Measurements from ENCODE around the gene C1orf53. TPM values are rescaled to one million over a fixed set of nuclear protein-coding genes. Genes with fewer than 3 reads are reported as not detected.
"Not testable (repeated sequence)": the region's sequence is repeated elsewhere in the genome, so short reads cannot be mapped to it uniquely, and the experiment has no call there.

C1orf53 gene
- total RNA-seq, 4 donors from 2014 or later: 7.1 to 11.6 (median 10.7) TPM; not detected in 1

- Histone ChIP-seq H3K36me3 (no peaks in the 10 kb centered on the region), H3K4me1 (no peaks in the 10 kb centered on the region), H3K4me3 (replicated peaks in 1 of 3) (no peak overlapping the region), H3K27me3 (no peaks in the 10 kb centered on the region), H3K27ac (no peak overlapping the region), H3K9me3 (no peaks in the 10 kb centered on the region)
- no peak for TF ChIP-seq POLR2A (IDR thresholded peaks at IDR 0.05)
- TF ChIP-seq, protein P1, sequence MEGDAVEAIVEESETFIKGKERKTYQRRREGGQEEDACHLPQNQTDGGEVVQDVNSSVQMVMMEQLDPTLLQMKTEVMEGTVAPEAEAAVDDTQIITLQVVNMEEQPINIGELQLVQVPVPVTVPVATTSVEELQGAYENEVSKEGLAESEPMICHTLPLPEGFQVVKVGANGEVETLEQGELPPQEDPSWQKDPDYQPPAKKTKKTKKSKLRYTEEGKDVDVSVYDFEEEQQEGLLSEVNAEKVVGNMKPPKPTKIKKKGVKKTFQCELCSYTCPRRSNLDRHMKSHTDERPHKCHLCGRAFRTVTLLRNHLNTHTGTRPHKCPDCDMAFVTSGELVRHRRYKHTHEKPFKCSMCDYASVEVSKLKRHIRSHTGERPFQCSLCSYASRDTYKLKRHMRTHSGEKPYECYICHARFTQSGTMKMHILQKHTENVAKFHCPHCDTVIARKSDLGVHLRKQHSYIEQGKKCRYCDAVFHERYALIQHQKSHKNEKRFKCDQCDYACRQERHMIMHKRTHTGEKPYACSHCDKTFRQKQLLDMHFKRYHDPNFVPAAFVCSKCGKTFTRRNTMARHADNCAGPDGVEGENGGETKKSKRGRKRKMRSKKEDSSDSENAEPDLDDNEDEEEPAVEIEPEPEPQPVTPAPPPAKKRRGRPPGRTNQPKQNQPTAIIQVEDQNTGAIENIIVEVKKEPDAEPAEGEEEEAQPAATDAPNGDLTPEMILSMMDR (IDR thresholded peaks at IDR 0.05): no peak
- 87 to 92% methylated on average over 2 of the region's 2 CpGs for WGBS, 2 donors
- intact Hi-C loops (cut with DNase I): no loop called here
- no peak for DNase-seq
Observed at GRCh38 chr1:197942042-197942441, 39.6 kb downstream of the C1orf53 start.

DNA sequence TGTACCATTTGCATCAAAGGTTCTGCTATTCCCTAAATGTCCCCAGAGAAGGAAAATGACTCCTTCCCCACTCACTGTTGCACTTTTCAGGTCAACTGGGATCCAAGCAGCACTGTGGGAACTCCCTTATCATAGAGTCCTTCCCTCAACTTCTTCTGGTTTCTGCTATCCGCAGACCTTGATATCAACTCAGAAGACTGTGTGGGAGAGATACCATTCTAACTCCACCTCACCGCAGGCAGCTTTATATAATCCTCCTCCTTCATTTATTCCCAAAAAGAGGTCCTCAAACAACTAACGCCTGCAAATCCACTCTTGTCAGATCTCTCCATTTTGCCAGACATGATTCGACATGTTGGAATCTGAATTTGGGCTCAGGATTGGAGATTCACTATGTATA, 42.1 kb downstream of the C1orf53 start:
- no peak for DNase-seq
- no peak for TF ChIP-seq POLR2A (IDR thresholded peaks at IDR 0.05)
- TF ChIP-seq, protein P1 (IDR thresholded peaks at IDR 0.05): no peak
- H3K9me3 ChIP-seq: no peaks in the 10 kb centered on the region
- intact Hi-C loops (cut with DNase I): no loop called here
- no peaks in the 10 kb centered on the region for H3K36me3 ChIP-seq
- H3K27ac ChIP-seq: no peak overlapping the region
- no peak overlapping the region for H3K4me3 ChIP-seq (replicated peaks in 1 of 3)
- 96% methylated on average over 4 of the region's 4 CpGs for WGBS, 2 donors
- H3K4me1 ChIP-seq: no peaks in the 10 kb centered on the region
- H3K27me3 ChIP-seq: no peaks in the 10 kb centered on the region

DNA sequence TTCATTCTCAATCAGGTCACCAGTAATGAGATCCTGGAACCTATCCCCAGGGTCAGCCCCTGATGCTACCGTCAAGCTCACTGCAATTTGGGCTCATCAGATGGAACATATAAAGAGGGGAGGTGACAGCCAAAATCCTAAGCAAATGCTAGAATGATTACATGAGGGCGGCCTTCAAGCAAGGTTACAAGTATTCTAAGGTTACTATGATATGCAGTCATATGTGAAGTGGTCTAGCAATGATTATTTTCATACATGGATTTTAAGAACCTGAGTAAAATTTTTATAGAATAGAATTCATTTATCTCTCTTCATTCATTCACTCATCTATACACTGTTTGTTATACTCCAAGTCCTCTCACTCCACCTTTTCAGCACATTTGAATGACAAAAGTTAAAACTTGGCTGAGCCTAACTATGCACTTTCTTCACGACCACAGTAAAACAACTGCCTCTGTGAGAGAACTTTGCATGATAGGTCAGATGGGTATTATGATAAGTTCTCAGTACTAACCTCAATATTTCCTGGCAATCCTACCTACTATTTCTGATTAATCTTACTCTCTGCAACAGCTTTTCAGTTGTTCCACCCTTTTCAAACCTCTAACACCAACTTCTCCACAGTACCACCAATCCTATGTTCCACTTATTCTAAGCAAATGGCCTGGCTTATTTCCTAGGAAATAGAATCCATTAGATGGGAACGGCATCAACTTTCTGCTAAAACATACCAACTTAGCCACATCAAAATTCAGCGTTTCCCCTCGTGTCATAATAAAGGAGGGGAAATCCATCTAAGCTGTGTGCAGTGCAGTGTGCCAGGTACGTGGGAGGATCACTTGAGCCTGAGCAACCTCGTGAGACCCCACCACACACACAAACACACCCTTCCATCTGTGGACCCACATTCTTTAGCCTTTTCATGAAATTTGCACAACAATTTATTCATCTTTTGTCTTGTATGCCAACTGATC, 46.8 kb downstream of the C1orf53 start:
- no peak for TF ChIP-seq POLR2A (IDR thresholded peaks at IDR 0.05)
- TF ChIP-seq, protein P1 (IDR thresholded peaks at IDR 0.05): no peak
- Histone ChIP-seq H3K4me3 (replicated peaks in 1 of 3) (no peak overlapping the region), H3K36me3 (no peaks in the 10 kb centered on the region), H3K9me3 (no peaks in the 10 kb centered on the region), H3K27ac (no peak overlapping the region), H3K27me3 (no peaks in the 10 kb centered on the region), H3K4me1 (peaks cover 9 to 12% of the 10 kb centered on the region in 2 donors)
- intact Hi-C loops (cut with DNase I): no loop called here
- WGBS, 2 donors: 74 to 90% methylated on average over 8 of the region's 8 CpGs
- no peak for DNase-seq

GRCh38 chr1:197951089-197951488, 48.7 kb downstream of the C1orf53 start:
- H3K9me3 ChIP-seq: no peaks in the 10 kb centered on the region
- peak; percentile 24 to 29 for DNase-seq
- no peak overlapping the region for H3K4me3 ChIP-seq (replicated peaks in 1 of 3)
- intact Hi-C loops (cut with DNase I): no loop called here
- no peaks in the 10 kb centered on the region for H3K36me3 ChIP-seq
- H3K27ac ChIP-seq: no peak overlapping the region
- TF ChIP-seq, protein P1 (IDR thresholded peaks at IDR 0.05): no peak
- no peak for TF ChIP-seq POLR2A (IDR thresholded peaks at IDR 0.05)
- no peaks in the 10 kb centered on the region for H3K27me3 ChIP-seq
- H3K4me1 ChIP-seq: peaks cover 9 to 19% of the 10 kb centered on the region in 2 donors

- intact Hi-C loops (cut with DNase I): no loop called here
- H3K27me3 ChIP-seq: no peaks in the 10 kb centered on the region
- peaks cover 9 to 19% of the 10 kb centered on the region in 2 donors for H3K4me1 ChIP-seq
- no peak overlapping the region for H3K27ac ChIP-seq
- H3K36me3 ChIP-seq: no peaks in the 10 kb centered on the region
- TF ChIP-seq, protein P1 (IDR thresholded peaks at IDR 0.05): no peak
- no peak for TF ChIP-seq POLR2A (IDR thresholded peaks at IDR 0.05)
- peak; percentile 19 to 28 for DNase-seq
- H3K9me3 ChIP-seq: no peaks in the 10 kb centered on the region
- 79 to 86% methylated on average over 5 of the region's 5 CpGs for WGBS, 2 donors
- H3K4me3 ChIP-seq (replicated peaks in 1 of 3): no peak overlapping the region
Observed at GRCh38 chr1:197951617-197952175, 49.3 kb downstream of the C1orf53 start.

DNA sequence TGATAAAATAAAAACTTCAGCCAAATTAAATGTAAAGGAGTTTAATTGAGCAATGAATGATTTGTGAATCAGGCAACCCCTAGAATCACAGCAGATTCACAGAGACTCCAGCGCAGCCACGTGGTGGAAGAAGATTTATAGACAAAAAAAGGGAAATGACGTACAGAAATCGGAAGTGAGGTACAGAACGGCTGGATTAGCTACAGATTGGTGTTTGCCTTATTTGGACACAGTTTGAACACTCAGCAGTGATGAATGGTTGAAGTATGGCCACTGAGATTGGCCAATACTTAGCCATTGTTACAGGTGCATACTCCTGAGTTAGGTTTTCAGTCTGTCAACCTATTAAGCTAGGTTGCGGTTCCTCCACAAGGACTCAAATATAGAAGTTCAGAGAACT, 51.0 kb downstream of the C1orf53 start:
- 82 to 86% methylated on average over 6 of the region's 6 CpGs for WGBS, 2 donors

More for the DNA sequence above, 51.0 kb downstream of the C1orf53 start:
- intact Hi-C loops (cut with DNase I); H3K4me3 ChIP-seq (replicated peaks in 1 of 3); DNase-seq; H3K27ac ChIP-seq; H3K9me3 ChIP-seq; H3K36me3 ChIP-seq; H3K27me3 ChIP-seq: not testable (repeated sequence)
- H3K4me1 ChIP-seq: peaks cover 9 to 22% of the 10 kb centered on the region in 2 donors

Data from thyroid gland (tissue), 4 donors.